CD14-positive monocyte (primary cell): ENCODE data around the gene VILL. TPM values are rescaled to one million over a fixed set of nuclear protein-coding genes. Genes with fewer than 3 reads are reported as not detected.
A peak's percentile ranks its signal among the peaks of the same experiment; 100 is the strongest.

Experiments used
- DNase-seq, 3 donors: peaks; one replicate each; pipeline ENCODE4 v3.0.0-alpha.2; 2011 to 2022
- H2AFZ ChIP-seq: 2 replicates; pipeline ENCODE4 v1.6.0; 2012; ENCODE audit warnings: mild to moderate bottlenecking, low read depth, low read length, inconsistent platforms; ENCODE audit not compliant: insufficient read depth, poor library complexity, severe bottlenecking
- H3K27ac ChIP-seq, 2 donors: 1 replicate in 1 of 2; 2 replicates in 1 of 2; pipeline ENCODE4 v1.5.1; 2012 to 2013; ENCODE audit warnings: low read length in 2 of 2, control low read depth in 1 of 2, inconsistent platforms in 1 of 2, low read depth in 1 of 2, mild to moderate bottlenecking in 1 of 2
- H3K27me3 ChIP-seq, 2 donors: one replicate each; pipeline versions ENCODE4 v1.6.0 to v1.6.1; 2011 to 2013; ENCODE audit warnings: low read length in 2 of 2; ENCODE audit not compliant: control insufficient read depth in 2 of 2, insufficient read depth in 2 of 2
- H3K36me3 ChIP-seq, 2 donors: replicated peaks in 1 of 2; 1 replicate in 1 of 2; 2 replicates in 1 of 2; pipeline versions ENCODE4 v1.5.1 to v1.6.1; 2012 to 2013; ENCODE audit warnings: low read length in 2 of 2, control low read depth in 1 of 2, inconsistent platforms in 1 of 2, mild to moderate bottlenecking in 1 of 2; ENCODE audit not compliant: insufficient read depth in 2 of 2, control insufficient read depth in 1 of 2
- H3K4me1 ChIP-seq, 2 donors: 1 replicate in 1 of 2; 2 replicates in 1 of 2; pipeline versions ENCODE4 v1.5.1 to v1.6.1; 2012 to 2013; ENCODE audit warnings: low read length in 2 of 2, control low read depth in 1 of 2, inconsistent platforms in 1 of 2, mild to moderate bottlenecking in 1 of 2, moderate library complexity in 1 of 2; ENCODE audit not compliant: insufficient read depth in 2 of 2, control insufficient read depth in 1 of 2
- H3K4me2 ChIP-seq: replicated peaks from 2 replicates; pipeline ENCODE3; 2012; ENCODE audit warnings: low read length, moderate library complexity, mild to moderate bottlenecking; ENCODE audit not compliant: poor library complexity, severe bottlenecking; ENCODE audit errors: extremely low read depth
- H3K4me3 ChIP-seq, 3 experiments: fragments of 200-600 bp in 1 of 3; sonication (generic) in 1 of 3; replicated peaks in 1 of 3; 1 replicate in 2 of 3; 2 replicates in 1 of 3; pipeline ENCODE4 v1.5.1; 2011 to 2013; ENCODE audit warnings: low read length in 3 of 3, mild to moderate bottlenecking in 3 of 3, control low read depth in 2 of 3, low read depth in 2 of 3, inconsistent platforms in 1 of 3, moderate library complexity in 1 of 3
- H3K79me2 ChIP-seq: 2 replicates; pipeline ENCODE4 v1.6.0; 2012; ENCODE audit warnings: mild to moderate bottlenecking, control low read depth, inconsistent platforms, low read length, moderate library complexity; ENCODE audit not compliant: insufficient read depth
- H3K9ac ChIP-seq: 2 replicates; pipeline ENCODE4 v1.6.0; 2017; ENCODE audit warnings: low read length, mild to moderate bottlenecking; ENCODE audit not compliant: insufficient read depth, poor library complexity, severe bottlenecking
- H3K9me3 ChIP-seq, 2 donors: replicated peaks in 1 of 2; 1 replicate in 1 of 2; 2 replicates in 1 of 2; pipeline versions ENCODE4 v1.5.1 to v1.6.1; 2012 to 2013; ENCODE audit warnings: low read length in 2 of 2, control low read depth in 1 of 2; ENCODE audit not compliant: control insufficient read depth in 1 of 2, insufficient read depth in 1 of 2
- H4K20me1 ChIP-seq: 2 replicates; pipeline ENCODE4 v1.6.0; 2012; ENCODE audit warnings: mild to moderate bottlenecking, low read length, control low read depth, moderate library complexity; ENCODE audit not compliant: insufficient read depth
- H3K27ac Mint-ChIP-seq, 7 donors: one replicate each; pipeline ENCODE4 v1.8.0; 2020; ENCODE audit warnings: mild to moderate bottlenecking in 7 of 7, mixed read lengths in 7 of 7, moderate library complexity in 6 of 7, inconsistent platforms in 2 of 7
- H3K27me3 Mint-ChIP-seq, 3 donors: one replicate each; pipeline ENCODE4 v1.8.0; 2021 to 2022; ENCODE audit warnings: low read depth in 3 of 3, mild to moderate bottlenecking in 3 of 3, mixed read lengths in 3 of 3, moderate library complexity in 3 of 3, inconsistent platforms in 1 of 3
- H3K36me3 Mint-ChIP-seq, 2 donors: one replicate each; pipeline ENCODE4 v1.8.0; 2020; ENCODE audit warnings: mixed read lengths in 2 of 2, inconsistent platforms in 1 of 2, mild to moderate bottlenecking in 1 of 2
- H3K4me1 Mint-ChIP-seq: one replicate; pipeline ENCODE4 v1.8.0; 2020; ENCODE audit warnings: mild to moderate bottlenecking, mixed read lengths
- H3K4me3 Mint-ChIP-seq, 2 donors: one replicate each; pipeline ENCODE4 v1.8.0; 2020; ENCODE audit warnings: mild to moderate bottlenecking in 2 of 2, mixed read lengths in 2 of 2, moderate library complexity in 1 of 2
- H3K9me3 Mint-ChIP-seq, 7 donors: one replicate each; pipeline ENCODE4 v1.8.0; 2020 to 2022; ENCODE audit warnings: mixed read lengths in 7 of 7, mild to moderate bottlenecking in 6 of 7, moderate library complexity in 6 of 7, inconsistent platforms in 2 of 7
- WGBS: methylation state at CpG from one replicate; pipeline ENCODE4 v1.1.5; 2013; ENCODE audit warnings: missing lambda C conversion rate; ENCODE audit not compliant: insufficient coverage; 5-methylcytosine and 5-hydroxymethylcytosine counted together
- intact Hi-C, 2 donors: fragments of 100-400 bp; cut with micrococcal nuclease; formaldehyde crosslinking; loops; one replicate each; pipeline versions ENCODE4 v1.15.0 to v1.15.1; 2023
- polyA plus RNA-seq, 3 donors: library from polyadenylated mRNA; depleted of rRNA in 1 of 3; unstranded in 2 of 3; stranded (reverse) in 1 of 3; fragments of 300-500 nt in 2 of 3; fragments of >200 nt in 1 of 3; fragmentation: Illumina TruSeq in 2 of 3; gene quantifications; 1 replicate in 2 of 3; 2 replicates in 1 of 3; pipeline ENCODE4 v1.2.3, GENCODE V29; 2012 to 2021
- TF ChIP-seq, protein P1 (sequence below): fragments of 200-600 bp; IDR thresholded peaks from one replicate; pipeline ENCODE4 v1.8.0; 2022; ENCODE audit warnings: antibody characterized with exemption, mild to moderate bottlenecking

Gene VILL
- polyA plus RNA-seq, 3 donors = 4.4 to 29.1 (median 7.4) TPM

GRCh38 chr3:38039101-38039898 lies 48.7 kb downstream of the VILL start, which contains the start of gene DLEC1:
Gene DLEC1 (plus strand): TSS chr3:38039208. CDS start chr3:38039226, 18 bp downstream.
- H3K9ac ChIP-seq = peak within 1 kb of the TSS; percentile 55
- peak within 1 kb of the TSS; percentile 42 to 77 (median 61) for H3K4me3 ChIP-seq
- no peaks in the 10 kb centered on the region for H3K36me3 ChIP-seq
- H3K4me2 ChIP-seq = peak within 1 kb of the TSS; percentile 90
- H3K4me1 Mint-ChIP-seq = peaks cover 42% of the 10 kb centered on the region
- H3K27ac Mint-ChIP-seq = peak within 1 kb of the TSS; percentile 70 to 92 (median 86)
- TF ChIP-seq, protein P1, sequence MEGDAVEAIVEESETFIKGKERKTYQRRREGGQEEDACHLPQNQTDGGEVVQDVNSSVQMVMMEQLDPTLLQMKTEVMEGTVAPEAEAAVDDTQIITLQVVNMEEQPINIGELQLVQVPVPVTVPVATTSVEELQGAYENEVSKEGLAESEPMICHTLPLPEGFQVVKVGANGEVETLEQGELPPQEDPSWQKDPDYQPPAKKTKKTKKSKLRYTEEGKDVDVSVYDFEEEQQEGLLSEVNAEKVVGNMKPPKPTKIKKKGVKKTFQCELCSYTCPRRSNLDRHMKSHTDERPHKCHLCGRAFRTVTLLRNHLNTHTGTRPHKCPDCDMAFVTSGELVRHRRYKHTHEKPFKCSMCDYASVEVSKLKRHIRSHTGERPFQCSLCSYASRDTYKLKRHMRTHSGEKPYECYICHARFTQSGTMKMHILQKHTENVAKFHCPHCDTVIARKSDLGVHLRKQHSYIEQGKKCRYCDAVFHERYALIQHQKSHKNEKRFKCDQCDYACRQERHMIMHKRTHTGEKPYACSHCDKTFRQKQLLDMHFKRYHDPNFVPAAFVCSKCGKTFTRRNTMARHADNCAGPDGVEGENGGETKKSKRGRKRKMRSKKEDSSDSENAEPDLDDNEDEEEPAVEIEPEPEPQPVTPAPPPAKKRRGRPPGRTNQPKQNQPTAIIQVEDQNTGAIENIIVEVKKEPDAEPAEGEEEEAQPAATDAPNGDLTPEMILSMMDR = no peak
- no peaks in the 10 kb centered on the region for H3K9me3 ChIP-seq
- H3K79me2 ChIP-seq = no peaks in the 10 kb centered on the region
- peaks cover 0 to 5% (median 2%) of the 10 kb centered on the region in 3 donors for H3K27me3 Mint-ChIP-seq
- H3K9me3 Mint-ChIP-seq = peaks cover 0 to 2% (median 0%) of the 10 kb centered on the region in 7 donors
- peaks cover 41 to 42% of the 10 kb centered on the region in 2 donors for H3K4me1 ChIP-seq
- peaks cover 0 to 4% of the 10 kb centered on the region in 2 donors for H3K36me3 Mint-ChIP-seq
- peak; percentile 76 to 79 (median 77) for DNase-seq
- H4K20me1 ChIP-seq = no peaks in the 10 kb centered on the region
- H3K4me3 Mint-ChIP-seq = peak within 1 kb of the TSS; percentile 81 to 87
- no peaks in the 10 kb centered on the region for H3K27me3 ChIP-seq
- H2AFZ ChIP-seq = peak within 1 kb of the TSS; percentile 89
- WGBS = 1% methylated on average over 67 of the region's 67 CpGs
- H3K27ac ChIP-seq = peak within 1 kb of the TSS; percentile 34 to 85
- intact Hi-C loops = no loop called here

- 2% methylated on average over 9 of the region's 11 CpGs for WGBS
- H3K36me3 Mint-ChIP-seq = peaks cover 0 to 4% of the 10 kb centered on the region in 2 donors
These were observed 49.3 kb downstream of the VILL start for GRCh38 chr3:38039899-38040261.

More at GRCh38 chr3:38039899-38040261, 49.3 kb downstream of the VILL start:
- TF ChIP-seq, protein P1 = peak; percentile 36
- peak overlapping the region; percentile 34 to 85 for H3K27ac ChIP-seq
- no peaks in the 10 kb centered on the region for H4K20me1 ChIP-seq
- peak overlapping the region; percentile 42 to 77 (median 61) for H3K4me3 ChIP-seq
- peak overlapping the region; percentile 81 to 87 for H3K4me3 Mint-ChIP-seq
- intact Hi-C loops = loop anchor here in 1 of 2 donors (5.0 kb wide), 1 partner anchor 68 kb away; no protein-coding TSS in a partner anchor
- peak overlapping the region; percentile 90 for H3K4me2 ChIP-seq
- H3K36me3 ChIP-seq = no peaks in the 10 kb centered on the region
- H3K4me1 ChIP-seq = peaks cover 41 to 42% of the 10 kb centered on the region in 2 donors
- peaks cover 44% of the 10 kb centered on the region for H3K4me1 Mint-ChIP-seq
- no peaks in the 10 kb centered on the region for H3K79me2 ChIP-seq
- H3K9me3 ChIP-seq = no peaks in the 10 kb centered on the region
- peaks cover 0 to 2% (median 0%) of the 10 kb centered on the region in 7 donors for H3K9me3 Mint-ChIP-seq
- peak; percentile 79 to 89 (median 84) for DNase-seq
- H3K9ac ChIP-seq = peak overlapping the region; percentile 55
- H3K27me3 Mint-ChIP-seq = peaks cover 0 to 4% (median 2%) of the 10 kb centered on the region in 3 donors
- peak overlapping the region; percentile 70 to 92 (median 86) for H3K27ac Mint-ChIP-seq
- H3K27me3 ChIP-seq = no peaks in the 10 kb centered on the region
- H2AFZ ChIP-seq = peak overlapping the region; percentile 89
